Measurements from ENCODE around the gene CDCP2.

The CDCP2 gene

DNA sequence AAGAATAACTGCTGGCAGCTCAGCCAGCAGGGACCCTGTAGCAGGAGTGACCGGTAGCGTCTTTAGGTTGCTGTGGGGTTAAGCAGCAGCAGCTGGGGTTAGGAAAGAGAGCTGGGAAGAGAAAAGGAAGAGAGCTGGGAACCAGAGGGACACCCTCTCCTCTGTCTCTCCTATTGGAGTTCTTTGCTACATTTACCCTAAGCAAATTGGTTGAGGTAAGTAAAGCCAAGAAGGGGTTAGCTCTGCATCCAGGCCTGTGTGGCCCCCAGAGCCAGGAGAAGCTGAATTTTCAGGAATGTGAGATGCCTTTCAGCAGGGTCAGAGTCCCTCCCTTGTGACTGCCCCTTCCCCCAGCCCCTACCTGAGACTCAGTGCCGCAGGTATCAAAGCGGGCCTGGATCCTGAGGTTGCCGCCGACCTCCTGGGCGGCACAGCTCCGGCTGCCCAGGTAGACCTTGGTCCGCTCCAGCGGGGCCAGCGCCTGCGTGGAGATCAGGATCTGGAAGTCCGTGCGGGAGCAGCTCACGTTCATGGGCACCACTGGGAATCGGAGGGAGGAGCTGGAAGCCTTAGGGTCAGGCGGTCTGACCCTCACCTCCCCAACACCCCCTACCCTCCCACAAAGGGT, 16.4 kb downstream of the CDCP2 start:
- Mint-ChIP-seq H3K27ac (no peak overlapping the region), H3K27me3 (ENCODE audit: low read depth) (no peaks in the 10 kb centered on the region), H3K4me1 (ENCODE audit: low read depth) (no peaks in the 10 kb centered on the region), H3K36me3 (ENCODE audit: low read depth) (no peaks in the 10 kb centered on the region), H3K4me3 (no peak overlapping the region), H3K9me3 (no peaks in the 10 kb centered on the region)

DNA sequence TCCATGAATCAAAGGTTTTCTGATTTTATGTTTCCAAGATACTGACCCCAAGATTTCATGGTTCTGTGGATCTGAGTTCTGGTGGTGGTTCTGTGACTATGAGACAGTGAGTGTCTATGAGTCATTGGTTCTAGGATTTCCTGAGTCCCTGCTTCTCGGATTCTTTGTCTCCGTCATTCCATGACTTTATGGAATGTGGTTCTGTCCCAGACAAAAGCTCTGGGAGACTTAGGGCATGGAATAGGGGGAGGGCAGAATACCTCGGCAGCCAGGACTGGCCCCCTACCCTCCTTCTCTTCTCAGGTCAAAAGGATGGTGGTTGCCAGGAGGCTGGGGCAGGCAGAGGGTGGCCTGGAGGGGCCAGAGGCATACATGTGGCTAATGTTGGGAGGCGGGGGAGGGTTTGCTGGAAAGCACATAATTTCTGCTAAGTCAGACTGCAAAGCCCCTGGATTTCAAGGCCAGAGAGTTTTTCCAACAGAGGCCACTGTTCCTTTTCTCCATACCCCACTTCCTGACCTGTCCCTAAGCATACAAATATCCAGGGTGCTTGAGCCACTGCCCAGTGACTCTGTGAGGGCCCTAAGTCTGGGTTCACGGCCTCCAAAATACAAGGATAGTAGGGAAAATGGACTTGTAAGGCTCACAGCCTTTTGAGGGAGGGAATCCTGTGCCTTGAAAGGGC, 17.2 kb downstream of the CDCP2 start:
- no peak overlapping the region for H3K4me3 Mint-ChIP-seq
- H3K27ac Mint-ChIP-seq = no peak overlapping the region
- H3K9me3 Mint-ChIP-seq = no peaks in the 10 kb centered on the region
- no peaks in the 10 kb centered on the region for H3K27me3 Mint-ChIP-seq (ENCODE audit: low read depth)
- H3K4me1 Mint-ChIP-seq (ENCODE audit: low read depth) = no peaks in the 10 kb centered on the region
- no peaks in the 10 kb centered on the region for H3K36me3 Mint-ChIP-seq (ENCODE audit: low read depth)

DNA sequence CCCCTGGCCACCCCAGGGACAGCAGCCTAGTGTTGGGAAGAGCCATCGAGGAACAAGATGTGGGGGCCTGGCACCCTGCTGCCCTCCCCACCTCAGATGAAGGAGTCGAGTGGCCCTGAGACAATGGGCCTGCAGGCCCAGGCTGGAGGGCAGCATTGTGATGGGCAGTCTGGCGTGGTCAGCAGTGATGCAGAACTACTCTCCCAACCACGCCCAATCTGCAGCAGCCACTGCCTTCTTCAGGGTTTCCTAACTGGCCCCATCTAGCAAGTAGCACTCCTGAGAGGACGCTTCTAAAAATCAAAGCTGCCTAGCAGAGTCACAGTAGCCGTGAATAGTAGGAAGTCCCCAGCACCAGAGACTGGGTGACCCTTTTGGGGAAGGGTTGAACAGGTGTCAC, 18.5 kb downstream of the CDCP2 start:
- Mint-ChIP-seq H3K4me3 (no peak overlapping the region), H3K36me3 (ENCODE audit: low read depth) (no peaks in the 10 kb centered on the region), H3K4me1 (ENCODE audit: low read depth) (no peaks in the 10 kb centered on the region), H3K27ac (no peak overlapping the region), H3K9me3 (no peaks in the 10 kb centered on the region), H3K27me3 (ENCODE audit: low read depth) (no peaks in the 10 kb centered on the region)

DNA sequence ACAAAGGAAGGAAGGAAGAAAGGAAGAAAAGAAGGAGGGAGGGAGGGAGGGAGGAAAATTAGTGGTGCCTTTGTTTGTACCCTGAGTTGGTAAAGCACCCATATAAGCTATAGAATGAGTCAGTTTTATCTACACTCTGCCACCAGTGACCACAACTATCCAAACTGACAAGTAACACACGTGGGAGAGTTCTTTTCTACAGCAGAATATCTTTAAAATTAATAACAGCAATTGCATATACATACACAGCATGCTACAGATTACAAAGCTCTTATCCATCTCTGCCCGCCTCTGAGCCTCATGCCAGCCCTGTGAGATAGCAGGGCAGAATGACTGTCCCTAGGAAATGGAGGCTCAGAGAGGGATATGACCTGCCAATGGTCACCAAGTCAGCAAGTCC, 20.3 kb downstream of the CDCP2 start:
- Mint-ChIP-seq H3K27me3 (ENCODE audit: low read depth) (peaks cover 3% of the 10 kb centered on the region), H3K4me3 (no peak overlapping the region), H3K4me1 (ENCODE audit: low read depth) (no peaks in the 10 kb centered on the region), H3K36me3 (ENCODE audit: low read depth) (no peaks in the 10 kb centered on the region), H3K9me3 (no peaks in the 10 kb centered on the region), H3K27ac (no peak overlapping the region)

DNA sequence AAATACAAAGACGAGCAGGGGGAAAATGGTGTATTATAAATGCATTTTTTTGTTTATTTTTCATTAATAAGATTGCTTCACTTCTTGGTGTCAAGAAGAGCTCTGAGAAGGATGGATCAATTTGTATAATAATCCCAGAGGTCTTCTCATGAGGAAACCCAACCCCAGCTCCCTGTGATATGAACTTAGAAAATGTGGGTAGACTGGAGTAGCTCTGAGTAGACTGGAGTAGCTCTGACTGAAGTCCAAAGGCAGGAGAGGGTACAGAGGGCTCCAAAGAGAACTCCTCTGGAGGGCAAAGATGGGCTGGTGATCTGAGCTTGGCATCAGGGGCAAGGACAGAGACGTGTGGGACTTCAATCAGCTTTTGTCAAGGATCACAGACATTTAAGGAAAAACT, 21.4 kb downstream of the CDCP2 start:
- no peak overlapping the region for H3K27ac Mint-ChIP-seq
- H3K27me3 Mint-ChIP-seq (ENCODE audit: low read depth) = peaks cover 3% of the 10 kb centered on the region
- no peaks in the 10 kb centered on the region for H3K4me1 Mint-ChIP-seq (ENCODE audit: low read depth)
- H3K9me3 Mint-ChIP-seq = no peaks in the 10 kb centered on the region
- H3K36me3 Mint-ChIP-seq (ENCODE audit: low read depth) = no peaks in the 10 kb centered on the region
- no peak overlapping the region for H3K4me3 Mint-ChIP-seq

DNA sequence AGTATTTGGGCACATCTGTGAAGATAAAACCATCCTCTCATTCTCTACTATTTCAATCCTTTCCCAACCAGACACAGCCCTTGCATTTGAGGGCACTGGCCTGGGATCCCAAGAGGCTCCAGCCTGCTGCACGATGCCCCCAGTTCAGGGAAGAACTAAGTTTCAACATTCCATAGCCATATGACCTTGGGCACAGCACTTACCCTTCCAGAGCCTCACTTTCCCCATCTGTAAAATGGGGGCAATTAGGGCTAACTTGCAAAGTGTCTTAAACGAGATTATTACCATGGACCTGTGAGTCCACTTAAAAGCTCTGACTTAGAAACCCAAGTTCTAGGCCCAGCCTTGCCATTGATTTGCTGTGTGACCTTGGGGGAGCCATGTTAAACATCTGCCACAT, 22.9 kb downstream of the CDCP2 start:
- H3K9me3 Mint-ChIP-seq = no peaks in the 10 kb centered on the region
- no peaks in the 10 kb centered on the region for H3K4me1 Mint-ChIP-seq (ENCODE audit: low read depth)
- peaks cover 3% of the 10 kb centered on the region for H3K27me3 Mint-ChIP-seq (ENCODE audit: low read depth)
- no peak overlapping the region for H3K4me3 Mint-ChIP-seq
- no peaks in the 10 kb centered on the region for H3K36me3 Mint-ChIP-seq (ENCODE audit: low read depth)
- H3K27ac Mint-ChIP-seq = no peak overlapping the region

DNA sequence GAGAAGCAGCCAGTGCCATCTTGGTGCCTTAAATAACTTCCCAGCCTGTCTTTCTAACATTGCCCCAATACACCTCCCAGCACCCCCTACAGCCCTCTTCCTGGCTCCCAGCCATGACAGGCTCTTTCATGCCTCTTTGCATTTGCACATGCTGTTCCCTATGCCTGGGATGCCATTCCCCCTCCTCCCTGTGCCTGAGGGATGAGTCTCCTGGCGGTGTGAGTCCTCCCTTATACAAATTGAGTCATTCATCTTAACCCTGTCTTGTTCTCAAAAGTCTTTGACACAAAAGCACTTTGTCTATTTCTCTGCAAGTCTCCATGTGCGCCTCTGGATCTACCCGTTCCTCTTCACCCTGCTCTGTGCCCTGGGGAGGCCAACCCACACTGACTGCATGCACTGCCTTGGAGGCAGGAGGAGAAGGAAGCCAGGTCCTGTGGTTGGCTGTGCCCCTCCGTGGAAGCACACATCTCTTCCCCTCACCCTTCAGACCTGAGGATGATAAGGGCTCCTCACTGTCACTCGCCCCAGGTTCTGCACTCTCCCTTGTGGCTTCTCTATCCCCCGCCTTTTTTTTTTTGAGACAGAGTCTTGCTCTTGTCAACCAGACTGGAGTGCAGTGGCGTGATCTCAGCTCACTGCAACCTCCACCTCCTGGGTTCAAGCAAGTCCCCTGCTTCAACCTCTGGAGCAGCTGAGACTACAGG, 25.1 kb downstream of the CDCP2 start:
- Mint-ChIP-seq H3K27me3 (ENCODE audit: low read depth) (peaks cover 3% of the 10 kb centered on the region), H3K36me3 (ENCODE audit: low read depth) (no peaks in the 10 kb centered on the region), H3K27ac (no peak overlapping the region), H3K4me1 (ENCODE audit: low read depth) (no peaks in the 10 kb centered on the region), H3K4me3 (no peak overlapping the region), H3K9me3 (no peaks in the 10 kb centered on the region)

DNA sequence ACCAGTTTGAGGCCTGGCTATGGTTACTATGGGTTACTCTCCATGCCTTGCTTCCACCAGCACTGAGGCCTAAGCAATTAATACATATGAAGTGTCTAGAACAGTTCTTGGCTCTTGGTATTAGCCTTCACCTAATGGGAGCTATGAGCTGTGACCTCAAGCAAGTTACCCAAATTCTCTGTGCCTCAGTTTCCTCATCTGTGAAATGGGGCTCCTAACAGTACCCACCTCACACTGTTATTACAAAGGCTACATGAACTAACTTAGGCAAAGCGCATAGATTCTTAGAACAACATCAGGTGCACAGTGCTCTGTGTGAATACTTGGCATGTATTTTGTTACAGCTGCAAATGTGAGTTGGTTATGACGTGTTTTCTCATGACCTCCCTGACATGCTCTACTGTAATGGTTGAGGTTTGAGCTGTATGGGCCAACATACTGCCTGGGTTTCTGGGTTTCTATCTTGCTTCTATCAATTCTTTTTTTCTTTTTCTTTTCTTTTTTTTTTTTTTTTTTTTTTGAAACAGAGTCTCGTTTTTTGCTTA, 26.5 kb downstream of the CDCP2 start:
- Mint-ChIP-seq H3K36me3 (ENCODE audit: low read depth) (no peaks in the 10 kb centered on the region), H3K27me3 (ENCODE audit: low read depth) (peaks cover 12% of the 10 kb centered on the region), H3K4me3 (no peak overlapping the region), H3K9me3 (no peaks in the 10 kb centered on the region), H3K4me1 (ENCODE audit: low read depth) (peaks cover 3% of the 10 kb centered on the region), H3K27ac (no peak overlapping the region)

DNA sequence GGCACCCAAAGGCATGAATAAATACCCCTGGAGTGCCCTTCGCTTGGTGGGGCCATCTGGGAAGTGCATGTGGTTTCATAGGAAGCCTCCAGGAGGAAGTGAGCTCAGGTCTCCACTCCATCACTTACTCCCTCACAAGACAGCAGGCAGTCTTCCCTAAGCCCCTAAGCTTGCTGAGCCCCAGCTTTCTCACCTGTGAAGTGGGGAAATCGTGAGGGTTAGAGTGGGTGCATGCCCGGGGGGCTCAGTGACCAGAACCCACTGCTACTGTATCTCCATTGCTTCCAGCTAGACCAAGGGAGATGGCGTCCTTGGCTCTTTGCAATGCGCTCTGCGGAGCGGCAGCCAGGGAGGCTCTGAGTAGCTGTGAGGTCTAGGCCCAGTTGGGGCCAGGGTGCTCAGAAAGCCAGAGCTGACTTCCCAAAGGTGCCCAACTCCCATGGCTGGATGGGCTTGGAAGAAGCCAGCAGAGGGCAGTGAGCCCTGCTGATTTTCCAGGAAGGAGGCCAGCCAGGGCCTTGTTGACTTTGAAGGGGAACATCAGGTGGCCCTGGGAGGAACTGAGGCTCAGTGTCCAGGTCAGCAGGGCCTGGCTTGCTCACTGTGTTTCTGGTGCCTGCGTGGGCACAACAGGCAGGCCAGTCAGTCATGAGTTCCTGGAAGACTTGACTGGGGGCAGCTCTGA, 27.3 kb downstream of the CDCP2 start:
- Mint-ChIP-seq H3K27ac (no peak overlapping the region), H3K4me3 (no peak overlapping the region), H3K27me3 (ENCODE audit: low read depth) (peaks cover 14% of the 10 kb centered on the region), H3K9me3 (no peaks in the 10 kb centered on the region), H3K4me1 (ENCODE audit: low read depth) (peaks cover 4% of the 10 kb centered on the region), H3K36me3 (ENCODE audit: low read depth) (no peaks in the 10 kb centered on the region)

DNA sequence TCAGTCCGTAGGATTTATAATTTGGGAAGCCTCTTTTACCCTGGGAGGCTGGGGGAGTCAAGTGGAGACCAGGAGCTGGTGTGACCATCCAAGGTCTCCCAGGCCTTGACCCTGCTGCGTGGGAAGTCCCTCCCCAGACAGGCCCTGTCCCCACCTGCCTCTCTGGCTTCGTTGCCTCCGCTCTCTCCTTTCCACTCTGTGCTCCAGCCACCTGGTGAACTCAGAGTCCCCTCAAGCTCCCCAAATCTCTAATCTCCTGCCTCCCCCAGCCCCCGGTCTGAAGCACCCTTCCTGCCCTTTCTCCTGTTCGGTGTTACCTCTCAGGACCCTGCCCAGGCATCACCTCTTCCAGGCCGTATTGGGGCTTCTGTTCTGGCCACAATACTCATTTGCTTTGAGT, 27.9 kb downstream of the CDCP2 start:
- Mint-ChIP-seq H3K27me3 (ENCODE audit: low read depth) (peaks cover 14% of the 10 kb centered on the region), H3K27ac (no peak overlapping the region), H3K36me3 (ENCODE audit: low read depth) (no peaks in the 10 kb centered on the region), H3K4me3 (no peak overlapping the region), H3K4me1 (ENCODE audit: low read depth) (peaks cover 4% of the 10 kb centered on the region), H3K9me3 (no peaks in the 10 kb centered on the region)

DNA sequence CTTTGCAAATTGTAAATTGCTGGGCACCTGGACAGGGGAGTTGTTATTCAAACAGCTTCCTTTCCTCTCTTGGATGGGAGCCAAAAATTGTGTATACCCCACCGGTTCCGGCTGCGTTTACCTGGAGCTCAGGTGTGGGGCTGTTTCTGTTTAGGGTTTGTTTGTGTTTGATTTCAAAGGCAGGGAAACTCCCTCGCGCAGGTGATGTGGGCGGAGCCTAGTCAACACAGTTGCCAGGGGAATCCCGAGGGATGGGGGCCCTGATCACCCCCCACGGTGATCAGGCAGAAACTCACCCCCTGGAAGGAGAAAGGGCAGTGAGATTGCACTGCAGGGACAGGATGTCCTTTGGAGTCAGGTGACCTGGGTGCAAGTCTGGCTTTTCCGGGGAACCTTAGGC, 28.3 kb downstream of the CDCP2 start:
- no peak overlapping the region for H3K27ac Mint-ChIP-seq

DNA sequence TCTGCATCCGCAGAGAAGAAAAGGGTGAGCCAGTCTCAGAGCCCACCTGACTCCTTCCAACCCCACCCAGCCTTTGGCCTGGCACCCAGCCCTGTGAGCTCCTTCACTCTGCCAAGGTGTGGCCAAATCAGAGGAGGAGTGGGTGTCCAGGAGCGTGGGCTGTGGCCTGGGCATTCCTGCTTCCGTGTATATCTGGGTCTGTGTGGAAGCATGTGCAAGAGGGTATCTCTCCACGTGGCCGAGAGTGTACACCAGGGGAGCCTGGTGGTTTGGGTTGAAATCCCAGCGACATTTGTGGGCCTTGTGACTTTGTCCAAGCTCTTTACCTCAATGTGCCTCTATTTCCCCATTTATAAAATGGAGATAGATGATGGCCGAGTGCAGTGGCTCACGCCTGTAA, 29.8 kb downstream of the CDCP2 start:
- Mint-ChIP-seq H3K27me3 (ENCODE audit: low read depth) (peaks cover 11% of the 10 kb centered on the region), H3K9me3 (no peaks in the 10 kb centered on the region), H3K27ac (no peak overlapping the region), H3K4me1 (ENCODE audit: low read depth) (peaks cover 4% of the 10 kb centered on the region), H3K4me3 (no peak overlapping the region), H3K36me3 (ENCODE audit: low read depth) (no peaks in the 10 kb centered on the region)

More for the DNA sequence above, 28.3 kb downstream of the CDCP2 start:
- H3K4me1 Mint-ChIP-seq (ENCODE audit: low read depth) = peaks cover 4% of the 10 kb centered on the region
- H3K9me3 Mint-ChIP-seq = no peaks in the 10 kb centered on the region
- no peaks in the 10 kb centered on the region for H3K36me3 Mint-ChIP-seq (ENCODE audit: low read depth)
- H3K4me3 Mint-ChIP-seq = no peak overlapping the region
- peaks cover 14% of the 10 kb centered on the region for H3K27me3 Mint-ChIP-seq (ENCODE audit: low read depth)

DNA sequence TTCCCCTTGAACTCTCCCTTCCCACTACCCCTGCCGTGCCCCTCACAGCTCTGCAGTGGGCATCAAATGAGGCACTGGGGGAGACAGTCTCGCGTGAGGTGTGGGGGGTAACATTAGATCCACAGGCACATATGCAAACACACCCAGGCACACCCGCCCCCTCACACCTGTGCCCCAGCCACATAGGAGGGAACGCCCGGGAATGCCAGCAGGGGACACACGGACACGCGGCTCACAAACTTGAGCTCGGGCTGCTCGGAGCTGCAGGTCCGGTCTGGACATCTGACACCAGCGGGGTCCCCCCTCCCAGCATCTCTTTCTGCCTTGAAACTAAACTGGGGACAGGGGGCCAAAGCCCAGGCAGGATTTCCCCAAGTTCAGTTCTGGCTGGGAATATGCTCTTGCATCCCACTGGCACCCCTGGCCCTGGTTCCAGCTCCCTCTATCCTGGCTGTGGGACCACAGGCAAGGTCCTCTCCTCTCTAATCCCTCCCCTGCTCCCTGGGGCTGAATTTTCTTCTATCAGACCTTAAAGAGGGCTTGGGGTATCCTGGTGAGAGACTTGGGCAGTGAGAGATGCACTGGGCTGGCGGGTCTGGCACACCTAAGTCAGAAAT, 30.6 kb downstream of the CDCP2 start:
- Mint-ChIP-seq H3K27me3 (ENCODE audit: low read depth) (peaks cover 11% of the 10 kb centered on the region), H3K4me1 (ENCODE audit: low read depth) (peaks cover 4% of the 10 kb centered on the region), H3K9me3 (no peaks in the 10 kb centered on the region), H3K27ac (no peak overlapping the region), H3K36me3 (ENCODE audit: low read depth) (no peaks in the 10 kb centered on the region), H3K4me3 (no peak overlapping the region)

DNA sequence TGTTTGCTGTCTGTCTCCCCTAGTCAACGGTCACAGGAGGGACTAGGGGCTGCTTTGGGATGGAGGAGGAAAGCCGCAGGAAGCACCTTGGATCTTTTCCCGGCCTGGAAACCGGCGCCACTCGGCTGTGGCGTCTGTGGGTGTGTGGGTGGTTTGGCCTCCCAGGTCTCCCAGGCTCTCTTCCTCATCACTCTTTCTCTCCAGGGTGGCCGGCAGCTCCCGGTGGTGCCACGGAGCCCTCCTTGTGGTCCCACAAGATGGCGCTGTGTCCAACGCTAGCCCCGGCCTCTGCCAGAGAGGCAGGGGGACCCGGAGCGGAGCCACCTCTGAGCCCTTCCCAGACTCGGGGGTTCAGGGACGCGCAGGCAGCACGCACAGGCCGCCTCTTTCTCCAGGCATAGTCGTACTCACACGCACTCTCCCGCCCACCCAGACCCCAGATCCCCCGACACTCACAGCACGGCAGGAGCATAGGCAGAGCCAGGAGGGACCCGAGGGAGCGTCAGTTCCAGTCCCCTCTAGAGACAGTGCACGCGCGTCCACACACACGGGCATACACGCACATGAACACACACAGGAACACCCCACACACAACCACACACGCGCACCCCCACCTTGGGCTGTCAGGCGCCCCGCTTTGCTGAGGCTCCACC, 31.2 kb downstream of the CDCP2 start:
- Mint-ChIP-seq H3K9me3 (no peaks in the 10 kb centered on the region), H3K4me3 (no peak overlapping the region), H3K36me3 (ENCODE audit: low read depth) (no peaks in the 10 kb centered on the region), H3K27me3 (ENCODE audit: low read depth) (peaks cover 11% of the 10 kb centered on the region), H3K27ac (no peak overlapping the region), H3K4me1 (ENCODE audit: low read depth) (peaks cover 4% of the 10 kb centered on the region)

All from T-helper 1 cell treated with Interleukin-12 subunit alpha and Interleukin-12 subunit beta and Interleukin-4 antibody, amounts not matched to agents 30 μg/mL and 1 μg/mL, for 36 hours (primary cell).